Myocyte (in vitro differentiated cells): ENCODE measurements around the gene PCDHGB7. TPM values are rescaled to one million over a fixed set of nuclear protein-coding genes. Genes with fewer than 3 reads are reported as not detected.
"Not testable (repeated sequence)": the region's sequence is repeated elsewhere in the genome, so short reads cannot be mapped to it uniquely, and the experiment has no call there.

ENCODE experiments used
- DNase-seq: peaks from one replicate; pipeline ENCODE4 v3.0.0-alpha.2; 2012; ENCODE audit warnings: low read depth
- total RNA-seq: library from RNA; depleted of rRNA; stranded (reverse); fragments of >200 nt; gene quantifications from 2 replicates; pipeline ENCODE4 v1.2.3, GENCODE V29; 2014

The PCDHGB7 gene
- total RNA-seq, 1 donor from 2014 or later = 3.4 TPM

GRCh38 chr5:141394401-141395187, 22.9 kb upstream of the PCDHGB7 start:
- DNase-seq = not testable (repeated sequence)

- DNase-seq = not testable (repeated sequence)
Observed at GRCh38 chr5:141397756-141398551, 19.5 kb upstream of the PCDHGB7 start, which contains the start of gene PCDHGB5. PCDHGB5 (plus strand) TSS chr5:141397947; CDS start chr5:141398128, 181 bp downstream.

GRCh38 chr5:141398608-141399007, 18.9 kb upstream of the PCDHGB7 start:
- DNase-seq = no peak

GRCh38 chr5:141399555-141400258, 17.8 kb upstream of the PCDHGB7 start:
- no peak for DNase-seq

GRCh38 chr5:141402553-141403243, 14.8 kb upstream of the PCDHGB7 start, which contains the start of gene PCDHGA9:
PCDHGA9 (plus strand) TSS chr5:141402778; CDS start chr5:141402953, 175 bp downstream.
- DNase-seq = no peak

GRCh38 chr5:141403387-141403786, 14.1 kb upstream of the PCDHGB7 start:
- DNase-seq = no peak

GRCh38 chr5:141407790-141408505, 9.5 kb upstream of the PCDHGB7 start, which contains the start of gene PCDHGB6:
PCDHGB6 (plus strand) TSS chr5:141408021; CDS start chr5:141408203, 182 bp downstream.
- not testable (repeated sequence) for DNase-seq

GRCh38 chr5:141409598-141410306, 7.7 kb upstream of the PCDHGB7 start:
- DNase-seq = no peak

- DNase-seq = peak; percentile 37
Observed at GRCh38 chr5:141411575-141411974, 5.9 kb upstream of the PCDHGB7 start.

- peak; percentile 83 for DNase-seq
Observed at GRCh38 chr5:141412854-141413539, 4.5 kb upstream of the PCDHGB7 start, which contains the start of gene PCDHGA10. PCDHGA10 (plus strand) TSS chr5:141412987; CDS start chr5:141413176, 189 bp downstream.

- DNase-seq = peak; percentile 5
Observed at GRCh38 chr5:141413540-141414069, 3.9 kb upstream of the PCDHGB7 start.

GRCh38 chr5:141414548-141415274, 2.8 kb upstream of the PCDHGB7 start:
- not testable (repeated sequence) for DNase-seq

- DNase-seq = not testable (repeated sequence)
Observed at GRCh38 chr5:141415275-141415618, 2.2 kb upstream of the PCDHGB7 start.

GRCh38 chr5:141419074-141419880, 1.8 kb downstream of the PCDHGB7 start:
- DNase-seq = no peak

GRCh38 chr5:141420855-141421488, 3.5 kb downstream of the PCDHGB7 start, which contains the start of gene PCDHGA11:
PCDHGA11 (plus strand) TSS chr5:141421051; CDS start chr5:141421228, 177 bp downstream.
- no peak for DNase-seq

GRCh38 chr5:141421489-141421855, 4.0 kb downstream of the PCDHGB7 start:
- no peak for DNase-seq
